WTC11 (cell line): ENCODE results near the gene LIF.

Source experiments
- CTCF ChIP-seq: fragments of 200-600 bp; IDR thresholded peaks from 2 replicates; pipeline ENCODE4 v1.8.0; 2022; ENCODE audit warnings: antibody characterized with exemption
- E2F4 ChIP-seq: sonication (generic); formaldehyde crosslinking; IDR thresholded peaks from 2 replicates; pipeline ENCODE4 v1.8.1; 2022; ENCODE audit warnings: low read depth, mild to moderate bottlenecking, moderate library complexity, missing genetic modification reagents, borderline replicate concordance

GRCh38 chr22:30222321-30222720, 24.2 kb downstream of the LIF start:
- TF ChIP-seq CTCF: no peak
- TF ChIP-seq E2F4 (CRISPR knock-in tag): no peak
